Uterine smooth muscle cell (primary cell): ENCODE results near the gene TMEM126B. TPM values are rescaled to one million over a fixed set of nuclear protein-coding genes. Genes with fewer than 3 reads are reported as not detected.

Experiments used
- total RNA-seq: library from RNA; depleted of rRNA; stranded (reverse); fragments of >200 nt; gene quantifications from 2 replicates; pipeline ENCODE4 v1.2.3, GENCODE V29; 2014

TMEM126B gene
- total RNA-seq = 76.9 and 79.9 TPM in 2 replicates

DNA sequence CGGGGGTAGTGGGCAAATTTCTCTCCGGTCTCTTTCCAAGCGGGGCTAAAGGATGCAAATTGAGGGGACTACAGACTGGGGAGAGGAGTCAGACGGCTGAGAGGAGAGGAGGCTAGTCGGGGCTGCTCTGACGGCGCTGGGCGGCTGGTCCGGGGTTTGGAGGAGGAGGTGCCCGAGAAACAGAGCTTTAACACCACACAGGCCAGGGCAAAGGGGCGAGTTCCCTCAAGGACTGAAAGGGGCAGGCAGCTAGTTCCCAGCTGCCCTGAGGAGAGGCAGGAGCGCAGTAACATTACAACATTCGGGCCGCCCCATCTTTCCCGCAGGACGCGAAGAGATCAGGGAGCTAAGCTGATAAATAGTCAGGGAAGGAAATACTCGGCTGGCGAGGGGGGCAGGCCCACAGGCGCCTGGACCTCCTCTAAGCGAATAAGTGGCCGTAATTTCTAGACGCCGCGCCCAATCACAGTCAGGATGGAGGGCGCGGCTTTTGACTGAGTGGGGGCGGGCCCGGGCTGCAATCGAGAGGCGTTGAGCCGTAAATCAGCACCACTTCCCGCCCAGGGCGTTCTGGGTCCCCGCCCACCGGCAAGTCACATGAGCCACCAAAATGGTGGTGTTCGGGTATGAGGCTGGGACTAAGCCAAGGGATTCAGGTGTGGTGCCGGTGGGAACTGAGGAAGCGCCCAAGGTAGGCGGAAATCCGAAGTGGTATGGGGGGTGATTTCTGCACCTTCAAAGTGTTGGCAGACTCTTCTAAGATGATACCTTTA is at the start of gene TMEM126B:
TMEM126B (plus strand) TSS at position 596 of the 773 bp plus-strand sequence; CDS start at position 611, 15 bp downstream.

DNA sequence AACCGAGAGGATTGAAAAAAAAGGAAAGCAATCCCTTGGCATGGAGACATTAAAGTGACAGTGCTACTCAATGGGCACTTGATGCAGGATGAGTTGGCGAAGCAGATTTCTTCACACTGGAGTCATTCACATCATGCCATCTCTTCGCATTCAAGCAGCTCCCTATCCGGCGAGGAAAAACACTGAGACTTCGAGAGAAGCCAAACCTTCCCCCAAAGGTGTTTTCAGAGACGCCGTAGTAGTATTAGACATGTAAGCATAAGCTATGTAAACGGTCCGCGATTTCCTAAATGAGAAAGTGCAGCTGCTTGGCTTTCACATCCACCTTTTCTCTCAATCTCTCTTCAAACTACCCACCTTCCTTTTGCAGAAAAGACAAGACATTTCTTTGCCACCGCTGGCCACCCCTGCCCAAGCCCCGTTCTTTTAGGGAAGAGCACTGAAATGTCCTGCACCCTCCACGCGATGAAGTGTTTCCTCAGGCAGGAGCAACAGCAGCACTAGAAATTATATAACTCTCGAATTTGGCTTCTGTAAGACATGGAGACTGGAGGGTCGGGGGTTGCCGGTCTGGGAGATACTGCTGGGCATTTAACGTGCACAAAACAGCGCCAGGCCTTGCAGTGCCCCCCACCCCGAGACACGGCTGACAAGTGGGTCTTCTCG is 928 bp upstream of the TMEM126B start, which contains the start of gene DLG2:
DLG2 (minus strand) TSS at position 13 of the 666 bp plus-strand sequence.

DNA sequence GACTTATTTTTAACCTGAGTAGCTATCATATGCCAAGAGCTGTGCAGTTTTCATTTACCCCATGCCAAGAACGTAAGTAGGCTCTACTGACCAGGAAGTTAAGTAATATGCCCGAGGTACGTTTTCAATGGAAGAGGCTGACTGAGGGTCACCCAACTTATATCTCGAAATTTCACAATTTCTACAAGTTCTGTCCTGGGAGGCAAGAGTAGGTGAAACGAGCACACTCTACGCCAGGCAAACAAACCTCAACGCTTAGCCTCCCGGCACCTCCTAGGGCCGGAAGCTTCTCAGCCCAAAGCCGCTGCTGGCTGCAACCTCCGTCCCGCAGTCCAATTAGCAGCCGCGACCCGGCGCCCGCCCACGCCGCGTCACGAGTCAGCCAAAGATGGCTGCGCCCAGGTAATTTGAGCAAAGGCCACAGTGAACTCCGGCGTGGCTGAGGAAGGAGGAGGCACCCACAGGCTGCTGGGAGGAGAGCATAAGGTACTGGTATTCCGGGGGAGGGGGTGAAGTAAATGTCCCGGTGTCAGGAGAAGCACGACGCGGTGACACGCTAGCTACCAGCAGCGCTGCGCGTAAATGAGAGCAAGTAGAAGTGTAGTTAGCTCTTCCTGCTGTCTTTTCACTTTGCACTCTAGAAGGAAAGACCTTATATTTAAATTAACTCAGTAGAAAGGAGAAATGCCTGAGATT is 19.4 kb downstream of the TMEM126B start, which contains the start of gene TMEM126A:
TMEM126A (plus strand) TSS at position 364 of the 696 bp plus-strand sequence. CDS start 2,289 bp downstream, outside the sequence.

DNA sequence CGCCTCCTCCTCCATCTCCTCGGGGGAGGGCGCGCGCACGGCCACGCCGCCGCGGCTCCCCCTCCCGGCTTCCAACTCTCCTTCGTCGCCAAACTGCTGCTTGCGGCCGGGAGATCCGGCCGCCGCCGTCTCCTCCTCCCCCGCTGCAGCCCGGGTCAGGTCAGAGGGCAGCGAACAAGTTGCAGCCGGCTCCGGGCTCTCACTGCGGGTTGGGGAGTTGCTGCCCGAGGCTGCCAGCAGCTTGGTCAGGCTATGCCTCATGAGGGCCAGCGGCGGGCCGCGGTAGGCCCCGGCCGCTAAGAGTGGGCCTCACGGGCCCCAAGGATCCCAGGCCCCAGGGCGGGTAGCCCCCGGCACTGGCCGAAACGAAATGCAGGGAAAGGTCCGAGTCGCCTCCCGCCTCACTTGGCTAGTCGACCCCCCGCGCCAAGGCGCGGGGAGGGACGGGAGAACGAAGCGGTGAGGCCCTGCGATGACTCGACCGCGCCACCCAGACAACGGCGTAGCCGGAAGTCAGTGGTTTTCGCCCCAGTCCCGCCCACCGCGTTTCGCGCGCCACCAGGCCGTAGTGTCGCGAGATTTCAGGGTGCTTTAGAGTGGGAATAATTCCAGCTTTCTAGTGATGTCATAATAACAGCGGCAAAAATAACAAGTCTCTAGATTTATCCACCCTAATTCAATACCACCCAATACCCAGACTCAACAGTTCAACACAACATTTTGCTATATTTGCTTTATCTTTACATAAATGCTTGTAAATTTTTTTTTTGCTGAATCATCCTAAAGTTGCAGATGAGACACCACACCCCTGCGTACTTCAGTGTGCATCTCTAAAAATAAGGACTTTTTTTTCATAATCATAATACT is 36.5 kb downstream of the TMEM126B start, which contains the start of gene CREBZF:
CREBZF (minus strand) TSS at position 515 of the 867 bp plus-strand sequence; CDS start at position 261, 254 bp downstream.

DNA sequence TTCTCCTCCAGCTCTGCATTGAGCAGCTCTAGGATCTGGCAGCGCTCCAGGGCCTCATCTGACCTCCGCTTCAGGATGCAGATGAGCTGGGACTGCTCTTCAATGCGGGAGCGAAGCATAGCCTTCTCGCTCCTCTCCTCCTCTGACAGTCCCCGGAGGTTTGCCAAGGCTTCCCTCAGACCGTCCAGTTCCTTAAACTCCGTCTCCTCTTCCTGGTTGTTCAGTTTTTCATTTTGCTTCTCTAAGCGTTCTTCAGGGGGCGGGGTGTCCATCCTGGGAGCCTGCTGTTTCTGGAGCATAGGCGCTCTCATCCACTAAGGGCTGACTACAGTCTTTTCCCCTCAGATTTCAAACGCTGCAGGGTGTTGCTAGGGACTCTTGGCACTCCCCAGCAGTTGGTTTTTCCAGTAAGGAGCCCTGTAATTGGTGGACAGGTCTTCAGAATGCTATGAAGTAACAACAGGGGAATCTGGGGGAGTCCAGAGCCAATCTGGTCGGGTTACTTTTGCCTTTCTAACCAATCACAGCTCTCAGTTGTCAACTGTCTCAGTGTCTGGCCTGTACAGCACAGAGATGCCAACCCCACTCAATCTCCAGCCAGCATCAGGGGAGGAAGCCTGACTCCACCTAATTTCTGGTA is 57.5 kb downstream of the TMEM126B start, which contains the start of gene CCDC89:
CCDC89 (minus strand) TSS at position 376 of the 640 bp plus-strand sequence; CDS start at position 311, 65 bp downstream.

Other genes with a start within 250 kb of the TMEM126B start
- gene DLG2, start 1.2 kb upstream of the TMEM126B start, total RNA-seq = 0.75 and 1.1 TPM in 2 replicates
- 43.7 and 68.8 TPM in 2 replicates for gene TMEM126A, start 19.4 kb downstream of the TMEM126B start, total RNA-seq
- 53.8 and 55.0 TPM in 2 replicates for gene CREBZF, start 36.5 kb downstream of the TMEM126B start, total RNA-seq
- 4.0 and 7.9 TPM in 2 replicates for gene CCDC89, start 57.6 kb downstream of the TMEM126B start, total RNA-seq
- gene SYTL2, start 182.5 kb downstream of the TMEM126B start, total RNA-seq = 7.9 and 11.5 TPM in 2 replicates
- gene CCDC83, start 226.8 kb downstream of the TMEM126B start, total RNA-seq = not detected in 2 replicates